Thoracic aorta (tissue), 2 donors: Measurements from ENCODE around the gene FKBP5. TPM values are rescaled to one million over a fixed set of nuclear protein-coding genes. Genes with fewer than 3 reads are reported as not detected.

Source experiments
- ATAC-seq: fragments of 150-250 bp; one replicate; pipeline ENCODE4 v1.8.0; 2017; ENCODE audit warnings: low read depth; ENCODE audit not compliant: insufficient number of reproducible peaks, low FRiP score
- DNase-seq: peaks from one replicate; pipeline ENCODE4 v3.0.0-alpha.2; 2020; ENCODE audit warnings: low spot score
- H3K27ac ChIP-seq, 2 donors: fragments of 200-600 bp; sonication (generic); 1 replicate in 1 of 2; 2 replicates in 1 of 2; pipeline ENCODE4 v1.5.1; 2016; ENCODE audit warnings: mild to moderate bottlenecking in 2 of 2, moderate library complexity in 2 of 2
- H3K27me3 ChIP-seq: fragments of 200-600 bp; sonication (generic); replicated peaks from 2 replicates; pipeline ENCODE4 v1.6.0; 2016; ENCODE audit warnings: mild to moderate bottlenecking; ENCODE audit not compliant: insufficient read depth
- H3K36me3 ChIP-seq: fragments of 200-600 bp; sonication (generic); one replicate; pipeline ENCODE4 v1.5.1; 2016
- H3K4me1 ChIP-seq, 2 donors: fragments of 200-600 bp; sonication (generic); 1 replicate in 1 of 2; 2 replicates in 1 of 2; pipeline versions ENCODE4 v1.5.1 to v1.6.0; 2016; ENCODE audit warnings: low read depth in 2 of 2, mild to moderate bottlenecking in 1 of 2; ENCODE audit not compliant: control insufficient read depth in 1 of 2
- H3K4me3 ChIP-seq: fragments of 200-600 bp; sonication (generic); 2 replicates; pipeline ENCODE4 v1.5.1; 2016; ENCODE audit warnings: mild to moderate bottlenecking
- H3K9me3 ChIP-seq: fragments of 200-600 bp; sonication (generic); 2 replicates; pipeline ENCODE4 v1.5.1; 2016
- CTCF ChIP-seq: fragments of 200-600 bp; sonication (generic); IDR thresholded peaks from one replicate; pipeline ENCODE4 v1.5.1; 2019; ENCODE audit warnings: antibody characterized with exemption
- total RNA-seq, 2 donors: library from RNA; depleted of rRNA; stranded (reverse); fragments of >200 nt; gene quantifications; one replicate each; pipeline versions ENCODE4 v1.1.0 to v1.2.3, GENCODE V29; 2016

The FKBP5 gene
- total RNA-seq, 2 donors from 2014 or later: 156 to 271 TPM

GRCh38 chr6:35589201-35589739 is 99.4 kb downstream of the FKBP5 start:
- Histone ChIP-seq H3K27me3 (no peaks in the 10 kb centered on the region), H3K9me3 (no peaks in the 10 kb centered on the region), H3K36me3 (peaks cover 54% of the 10 kb centered on the region), H3K27ac (peak overlapping the region; percentile 95), H3K4me3 (no peak overlapping the region), H3K4me1 (peaks cover 74 to 96% of the 10 kb centered on the region in 2 donors)
- ATAC-seq: no peak
- TF ChIP-seq CTCF: no peak
- DNase-seq: no peak

- ATAC-seq: no peak
- no peak for TF ChIP-seq CTCF
- DNase-seq: no peak
- Histone ChIP-seq H3K4me3 (no peak overlapping the region), H3K9me3 (no peaks in the 10 kb centered on the region), H3K36me3 (peaks cover 48% of the 10 kb centered on the region), H3K27ac (peak overlapping the region; percentile 53 to 74), H3K4me1 (peaks cover 73 to 80% of the 10 kb centered on the region in 2 donors), H3K27me3 (no peaks in the 10 kb centered on the region)
These were observed 101.5 kb downstream of the FKBP5 start for GRCh38 chr6:35587167-35587566.

- peaks cover 67 to 74% of the 10 kb centered on the region in 2 donors for H3K4me1 ChIP-seq
- no peak for DNase-seq
- no peak for TF ChIP-seq CTCF
- no peak for ATAC-seq
- H3K36me3 ChIP-seq: peaks cover 54% of the 10 kb centered on the region
- no peaks in the 10 kb centered on the region for H3K27me3 ChIP-seq
- H3K9me3 ChIP-seq: no peaks in the 10 kb centered on the region
- peak overlapping the region; percentile 53 to 74 for H3K27ac ChIP-seq
- H3K4me3 ChIP-seq: no peak overlapping the region
These were observed 102.2 kb downstream of the FKBP5 start for GRCh38 chr6:35586542-35586941.

GRCh38 chr6:35585658-35586057 is 103.1 kb downstream of the FKBP5 start:
- H3K4me1 ChIP-seq: peaks cover 60 to 65% of the 10 kb centered on the region in 2 donors
- H3K27me3 ChIP-seq: no peaks in the 10 kb centered on the region
- ATAC-seq: no peak
- H3K27ac ChIP-seq: peak overlapping the region; percentile 53 to 74
- TF ChIP-seq CTCF: no peak
- H3K4me3 ChIP-seq: no peak overlapping the region
- no peaks in the 10 kb centered on the region for H3K9me3 ChIP-seq
- DNase-seq: no peak
- H3K36me3 ChIP-seq: peaks cover 59% of the 10 kb centered on the region

- Histone ChIP-seq H3K27ac (peak overlapping the region in 1 of 2 donors; percentile 32), H3K4me1 (peaks cover 45 to 50% of the 10 kb centered on the region in 2 donors)
These were observed 104.6 kb downstream of the FKBP5 start for GRCh38 chr6:35583893-35584688.

More at GRCh38 chr6:35583893-35584688, 104.6 kb downstream of the FKBP5 start:
- no peak overlapping the region for H3K4me3 ChIP-seq
- ATAC-seq: no peak
- no peak for DNase-seq
- peak; percentile 80 for TF ChIP-seq CTCF
- no peaks in the 10 kb centered on the region for H3K9me3 ChIP-seq
- H3K36me3 ChIP-seq: peaks cover 55% of the 10 kb centered on the region
- H3K27me3 ChIP-seq: no peaks in the 10 kb centered on the region
